ENCODE data around the gene ATP1B1.

Gene ATP1B1

DNA sequence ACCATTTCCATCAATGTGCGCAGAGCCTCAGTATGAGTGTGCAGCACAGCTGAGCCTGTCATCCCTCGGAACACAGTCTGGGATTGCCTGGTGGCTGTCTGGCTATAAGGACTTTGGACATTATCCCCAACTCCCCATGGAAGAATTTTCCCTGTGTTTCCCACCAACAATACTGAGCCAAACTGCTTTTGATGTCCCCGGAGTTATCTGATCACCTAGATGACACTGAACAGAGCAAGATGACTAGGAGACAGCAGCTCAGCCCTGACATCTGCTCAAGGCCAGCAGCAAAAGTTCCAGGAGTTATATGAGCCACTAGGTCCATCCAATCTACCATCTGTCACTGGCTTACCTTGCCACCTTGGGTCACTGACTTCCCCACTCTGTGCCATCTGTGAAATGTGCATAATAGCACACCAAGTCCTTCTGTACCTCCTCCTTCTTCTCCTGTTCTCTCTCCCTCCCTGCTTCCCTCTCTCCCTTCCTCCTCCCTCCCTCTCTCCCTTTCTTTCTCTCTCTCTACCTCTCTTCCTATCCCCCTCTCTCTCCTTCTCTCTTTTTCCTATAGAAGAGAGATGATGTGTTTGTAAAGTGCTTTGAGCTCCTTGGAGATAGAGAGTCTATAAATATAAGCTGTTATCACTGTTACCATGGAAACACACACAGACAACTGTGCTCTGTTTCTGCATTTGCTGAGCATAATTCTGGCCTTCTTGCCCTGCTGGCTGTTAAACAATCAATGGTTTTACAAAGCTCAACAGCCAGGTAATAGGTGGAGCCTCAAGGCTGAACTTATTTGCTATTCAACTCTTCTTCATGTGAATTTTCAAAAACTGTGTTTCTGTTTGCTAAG lies 19.7 kb upstream of the ATP1B1 start:
- TF ChIP-seq, protein P1, sequence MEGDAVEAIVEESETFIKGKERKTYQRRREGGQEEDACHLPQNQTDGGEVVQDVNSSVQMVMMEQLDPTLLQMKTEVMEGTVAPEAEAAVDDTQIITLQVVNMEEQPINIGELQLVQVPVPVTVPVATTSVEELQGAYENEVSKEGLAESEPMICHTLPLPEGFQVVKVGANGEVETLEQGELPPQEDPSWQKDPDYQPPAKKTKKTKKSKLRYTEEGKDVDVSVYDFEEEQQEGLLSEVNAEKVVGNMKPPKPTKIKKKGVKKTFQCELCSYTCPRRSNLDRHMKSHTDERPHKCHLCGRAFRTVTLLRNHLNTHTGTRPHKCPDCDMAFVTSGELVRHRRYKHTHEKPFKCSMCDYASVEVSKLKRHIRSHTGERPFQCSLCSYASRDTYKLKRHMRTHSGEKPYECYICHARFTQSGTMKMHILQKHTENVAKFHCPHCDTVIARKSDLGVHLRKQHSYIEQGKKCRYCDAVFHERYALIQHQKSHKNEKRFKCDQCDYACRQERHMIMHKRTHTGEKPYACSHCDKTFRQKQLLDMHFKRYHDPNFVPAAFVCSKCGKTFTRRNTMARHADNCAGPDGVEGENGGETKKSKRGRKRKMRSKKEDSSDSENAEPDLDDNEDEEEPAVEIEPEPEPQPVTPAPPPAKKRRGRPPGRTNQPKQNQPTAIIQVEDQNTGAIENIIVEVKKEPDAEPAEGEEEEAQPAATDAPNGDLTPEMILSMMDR (IDR thresholded peaks at IDR 0.05; ENCODE audit: extremely low read depth, missing control alignments), result no peak
- DNase-seq (ENCODE audit: low spot score), result no peak

DNA sequence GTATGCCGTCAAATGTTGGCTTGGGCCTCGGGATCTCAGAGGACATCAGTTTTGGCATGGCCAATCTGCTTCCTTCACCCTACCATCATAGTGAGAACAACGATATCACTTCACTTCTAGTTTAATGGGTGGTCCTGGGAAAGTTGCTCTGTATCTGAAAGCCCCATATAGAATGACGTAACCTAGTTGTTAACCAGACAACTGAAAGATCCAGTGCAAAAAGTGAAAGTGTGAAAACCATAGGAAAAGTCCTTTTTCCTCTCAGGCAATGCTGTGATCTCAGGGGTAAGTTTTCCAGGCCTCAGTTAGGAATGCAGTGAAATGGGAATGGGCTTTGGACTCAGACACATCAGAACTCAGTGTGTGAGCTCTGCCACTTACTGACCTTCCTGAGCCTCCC lies 18.6 kb upstream of the ATP1B1 start:
- no peak for DNase-seq (ENCODE audit: low spot score)
- TF ChIP-seq, protein P1 (IDR thresholded peaks at IDR 0.05; ENCODE audit: extremely low read depth, missing control alignments), result no peak

DNA sequence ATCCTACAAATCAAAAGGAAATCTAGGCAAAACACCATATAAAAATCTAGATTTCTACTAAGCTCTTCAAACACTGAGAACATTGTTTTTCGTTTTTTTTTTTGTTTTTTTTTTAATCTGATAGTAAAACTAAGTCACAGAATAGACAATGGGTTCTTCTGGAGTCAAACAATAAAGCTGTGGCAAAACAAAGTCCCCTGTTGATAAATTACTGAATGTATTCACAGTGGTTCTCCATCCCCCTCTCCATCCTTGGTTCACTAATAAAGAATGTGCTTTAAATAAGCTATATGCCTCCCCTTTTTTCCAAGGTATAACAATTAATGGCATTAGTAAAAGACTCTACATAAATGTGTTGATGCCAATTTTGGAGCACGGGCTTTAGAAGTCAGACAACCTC lies 16.7 kb upstream of the ATP1B1 start:
- DNase-seq (ENCODE audit: low spot score), result no peak
- TF ChIP-seq, protein P1 (IDR thresholded peaks at IDR 0.05; ENCODE audit: extremely low read depth, missing control alignments), result no peak

DNA sequence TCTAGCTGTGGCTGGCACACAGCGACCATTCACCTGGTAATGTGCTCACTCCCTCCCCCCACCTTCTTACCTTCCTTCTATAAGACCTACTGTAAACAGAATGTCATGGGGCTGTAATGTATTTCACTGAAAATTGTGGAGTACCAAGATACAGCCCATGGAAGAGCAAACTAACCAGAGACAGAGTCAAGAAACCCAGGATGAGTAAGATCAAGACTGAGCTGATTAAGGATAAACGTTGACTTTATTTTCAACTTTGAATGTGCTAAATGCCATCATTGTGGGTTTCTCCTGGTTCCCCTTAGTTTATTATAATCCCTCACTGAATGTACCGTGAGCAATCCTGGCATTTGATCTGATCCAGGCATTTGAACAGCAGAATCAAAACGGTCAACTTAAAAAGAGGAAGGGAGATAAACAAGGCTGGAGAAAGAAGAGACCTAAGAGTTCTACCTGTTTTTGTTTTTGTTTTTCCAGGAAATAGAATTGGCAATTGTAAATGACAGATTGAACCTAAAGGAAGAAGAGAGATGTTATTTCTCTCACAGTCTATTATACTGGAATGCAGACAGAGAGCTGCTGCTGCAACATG lies 16.1 kb upstream of the ATP1B1 start:
- no peak for DNase-seq (ENCODE audit: low spot score)
- TF ChIP-seq, protein P1 (IDR thresholded peaks at IDR 0.05; ENCODE audit: extremely low read depth, missing control alignments), result no peak

DNA sequence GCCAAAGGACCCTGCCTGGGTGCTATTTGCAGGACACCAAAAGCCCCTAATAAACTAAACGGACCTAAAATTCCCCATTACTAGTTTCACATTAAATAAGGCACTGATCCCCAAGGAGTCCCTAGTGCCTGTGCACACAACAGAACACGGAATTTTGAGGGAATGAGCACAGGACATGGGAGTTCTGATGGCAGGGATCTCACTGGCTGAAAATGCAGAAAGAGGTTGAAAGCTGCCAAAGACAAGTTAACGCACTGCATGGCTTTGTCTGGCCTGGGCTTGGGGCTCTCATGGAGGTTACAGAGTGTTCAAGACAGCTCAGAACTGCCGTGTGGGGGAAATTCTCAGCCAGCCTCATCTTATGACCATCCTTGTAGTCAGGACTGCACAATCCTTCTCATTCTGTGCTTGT lies 15.6 kb upstream of the ATP1B1 start:
- TF ChIP-seq, protein P1 (IDR thresholded peaks at IDR 0.05; ENCODE audit: extremely low read depth, missing control alignments), result no peak
- DNase-seq (ENCODE audit: low spot score), result no peak

DNA sequence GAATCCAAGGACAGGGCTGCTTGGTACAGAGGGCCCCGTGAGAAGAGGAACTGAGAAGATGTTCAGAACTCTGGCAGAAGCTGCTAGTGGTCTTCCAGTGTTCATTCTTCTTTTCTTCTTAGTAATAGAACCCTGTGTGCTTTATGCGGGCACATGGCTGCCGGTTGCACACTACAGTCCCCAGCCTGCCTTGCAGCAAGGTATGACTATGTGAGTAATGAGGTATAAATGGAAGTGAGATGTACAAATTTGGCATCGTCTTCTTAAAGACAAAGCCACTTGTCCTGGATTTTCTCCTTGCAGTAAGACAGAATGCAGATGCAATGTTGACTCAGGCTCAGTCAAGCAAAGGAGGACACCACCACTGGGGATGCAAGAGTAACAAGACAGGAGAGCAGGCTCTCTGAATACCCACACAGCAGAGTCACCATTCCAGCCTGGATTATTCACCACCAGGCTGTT lies 15.0 kb upstream of the ATP1B1 start:
- peak; percentile 46 for DNase-seq (ENCODE audit: low spot score)

DNA sequence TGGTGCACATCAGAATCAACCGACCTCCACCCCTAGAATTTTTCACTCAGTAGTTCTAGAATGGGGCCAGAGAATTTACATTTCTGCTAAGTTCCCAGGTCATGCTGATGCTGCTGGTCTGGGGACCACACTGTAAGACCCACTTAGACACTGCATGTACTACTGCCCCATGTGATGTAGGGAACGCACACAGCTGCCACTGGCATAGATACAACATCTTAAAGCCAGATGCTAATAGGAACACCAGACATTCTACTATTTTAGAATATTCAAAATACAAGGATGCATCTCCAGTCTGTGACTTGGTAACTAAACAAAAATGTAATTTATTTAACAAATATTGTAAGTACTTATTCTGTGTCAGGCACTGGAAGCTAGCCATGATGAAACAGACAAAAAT lies 14.1 kb upstream of the ATP1B1 start:
- no peak for DNase-seq (ENCODE audit: low spot score)
- TF ChIP-seq, protein P1 (IDR thresholded peaks at IDR 0.05; ENCODE audit: extremely low read depth, missing control alignments), result no peak

More for the DNA sequence above, 15.0 kb upstream of the ATP1B1 start:
- TF ChIP-seq, protein P1 (IDR thresholded peaks at IDR 0.05; ENCODE audit: extremely low read depth, missing control alignments), result no peak

Data from GM20000 (cell line).